ENCODE data around the gene FSIP2.
A peak's percentile ranks its signal among the peaks of the same experiment; 100 is the strongest.

The FSIP2 gene

GRCh38 chr2:185738679-185739472, at the start of gene FSIP2 (continued):
- TF ChIP-seq ZNF843 (tag by site-specific recombination; IDR thresholded peaks at IDR 0.05) (no peak), ZBTB44 (tag by site-specific recombination; IDR thresholded peaks at IDR 0.05) (no peak), SP7 (tag by site-specific recombination; IDR thresholded peaks at IDR 0.05) (0 out of 2 replicates have a peak, but pooled peaks have one; percentile 24), PRDM10 (tag by site-specific recombination; IDR thresholded peaks at IDR 0.05) (peak; percentile 38; the same call in 1 of the 2 replicates), ZNF157 (tag by site-specific recombination; IDR thresholded peaks at IDR 0.05) (no peak), ZSCAN4 (tag by site-specific recombination; IDR thresholded peaks at IDR 0.05) (no peak), ZBTB21 (tag by site-specific recombination; IDR thresholded peaks at IDR 0.05) (no peak), HOXD13 (CRISPR knock-in tag; IDR thresholded peaks at IDR 0.05; ENCODE audit: borderline replicate concordance) (no peak), ZBTB17 (tag by site-specific recombination; IDR thresholded peaks at IDR 0.05) (0 out of 2 replicates have a peak, but pooled peaks have one; percentile 12), ZFP37 (tag by site-specific recombination; IDR thresholded peaks at IDR 0.05) (peak; percentile 69; the same call in 1 of the 2 replicates), GLIS1 (tag by site-specific recombination; IDR thresholded peaks at IDR 0.05) (no peak), PATZ1 (tag by site-specific recombination; IDR thresholded peaks at IDR 0.05) (peak; percentile 65; the same call in 1 of the 2 replicates), ZSCAN30 (tag by site-specific recombination; IDR thresholded peaks at IDR 0.05) (peak; percentile 43; the same call in 1 of the 2 replicates), OSR2 (tag by site-specific recombination; IDR thresholded peaks at IDR 0.05) (no peak), ZNF18 (tag by site-specific recombination; IDR thresholded peaks at IDR 0.05) (no peak), ZBTB10 (tag by site-specific recombination; IDR thresholded peaks at IDR 0.05) (0 out of 2 replicates have a peak, but pooled peaks have one; percentile 37), ZNF580 (tag by site-specific recombination; IDR thresholded peaks at IDR 0.05) (no peak), ZNF654 (tag by site-specific recombination; IDR thresholded peaks at IDR 0.05; ENCODE audit: low read depth) (peak; percentile 52), ZNF776 (tag by site-specific recombination; IDR thresholded peaks at IDR 0.05; ENCODE audit: borderline replicate concordance) (no peak), ZSCAN5A (tag by site-specific recombination; IDR thresholded peaks at IDR 0.05) (0 out of 2 replicates have a peak, but pooled peaks have one; percentile 14), ZBTB26 (tag by site-specific recombination; optimal IDR thresholded peaks at IDR 0.05) (peak; percentile 30)

All from HEK293 (cell line).